NOMO-1 treated with dmso at 0.1 percent for 144 hours (cell line): Measurements from ENCODE around the gene KRTAP12-1.
"Not testable (repeated sequence)": the region's sequence is repeated elsewhere in the genome, so short reads cannot be mapped to it uniquely, and the experiment has no call there.

Experiments
- DNase-seq: peaks from one replicate; lab custom pipeline; 2025; ENCODE audit not compliant: unreplicated experiment; lab: John Stamatoyannopoulos, UW

KRTAP12-1 gene

GRCh38 chr21:44670642-44671432 is 11.1 kb downstream of the KRTAP12-1 start:
- DNase-seq, result no peak

- DNase-seq, result no peak
These were observed 14.4 kb downstream of the KRTAP12-1 start for GRCh38 chr21:44667612-44668011.

GRCh38 chr21:44666401-44667320 is 15.3 kb downstream of the KRTAP12-1 start, which contains the start of gene KRTAP12-2:
TSS of gene KRTAP12-2 (minus strand) at chr21:44666927. CDS start at chr21:44666886, 41 bp downstream.
- no peak for DNase-seq

- DNase-seq, result no peak
These were observed 17.3 kb downstream of the KRTAP12-1 start for GRCh38 chr21:44664691-44665090.

- DNase-seq, result not testable (repeated sequence)
These were observed 20.4 kb downstream of the KRTAP12-1 start for GRCh38 chr21:44661567-44661966.

GRCh38 chr21:44658913-44659595 is 22.9 kb downstream of the KRTAP12-1 start:
- no peak for DNase-seq

- DNase-seq, result no peak
These were observed 23.4 kb downstream of the KRTAP12-1 start for GRCh38 chr21:44658541-44658910.

DNA sequence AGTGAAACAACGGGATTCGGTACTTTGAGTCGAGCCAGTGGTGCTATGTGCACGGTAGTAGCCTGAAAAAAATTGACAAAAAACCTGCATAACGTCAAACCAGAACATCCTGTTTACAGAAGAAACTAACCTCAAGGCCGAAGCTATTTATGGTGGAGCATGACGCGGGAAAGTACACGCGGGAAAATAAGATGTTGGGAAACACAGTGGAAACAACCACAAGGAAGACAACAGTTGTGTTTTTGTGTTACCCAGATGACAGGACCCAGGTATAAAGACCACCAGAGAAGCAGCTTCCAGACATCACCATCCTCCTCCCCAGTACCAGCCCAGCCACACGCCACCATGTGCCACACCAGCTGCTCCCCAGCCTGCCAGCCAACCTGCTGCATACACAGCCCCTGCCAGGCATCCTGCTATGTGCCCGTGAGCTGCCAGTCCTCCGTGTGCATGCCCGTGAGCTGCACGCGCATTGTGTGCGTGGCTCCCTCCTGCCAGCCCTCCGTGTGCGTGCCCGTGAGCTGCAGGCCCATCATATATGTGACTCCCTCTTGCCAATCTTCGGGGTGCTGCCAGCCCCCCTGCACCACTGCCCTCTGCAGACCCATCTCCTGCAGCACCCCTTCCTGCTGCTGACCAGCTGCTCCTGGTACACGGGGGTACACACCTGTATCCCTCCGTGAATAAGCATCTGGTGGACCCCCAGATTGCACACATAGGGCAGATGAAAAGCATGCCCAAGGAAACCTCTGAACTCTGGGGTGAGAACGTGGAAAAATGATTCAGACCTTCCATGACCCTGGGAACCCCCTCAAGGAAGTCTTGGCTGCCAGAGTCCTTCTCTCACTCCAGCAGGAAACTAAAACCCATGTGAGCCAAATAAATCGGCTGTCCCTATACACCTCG is 24.1 kb downstream of the KRTAP12-1 start, which contains the start of gene KRTAP12-3:
TSS of gene KRTAP12-3 (plus strand) at position 298 of the 906 bp plus-strand sequence. CDS start at position 346, 48 bp downstream.
- DNase-seq, result no peak

DNA sequence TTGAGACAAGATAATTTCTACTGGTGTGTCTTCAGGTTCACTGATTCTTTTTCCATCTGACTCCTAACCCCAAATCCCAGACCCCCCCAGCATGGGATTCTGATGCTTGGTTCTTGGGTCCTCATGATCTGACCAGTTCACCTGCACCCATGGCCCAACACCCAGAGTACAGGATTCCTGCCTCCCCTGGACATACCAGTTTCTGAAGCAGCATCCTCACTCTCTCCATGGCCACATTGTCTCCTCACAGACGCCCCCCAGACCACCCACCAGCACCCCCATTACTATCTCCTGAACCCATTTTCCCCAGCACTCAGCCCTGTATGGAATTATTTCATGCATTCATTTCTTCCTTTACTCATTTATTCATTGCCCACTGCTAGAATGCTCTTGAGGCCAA is 25.1 kb downstream of the KRTAP12-1 start:
- DNase-seq, result no peak

DNA sequence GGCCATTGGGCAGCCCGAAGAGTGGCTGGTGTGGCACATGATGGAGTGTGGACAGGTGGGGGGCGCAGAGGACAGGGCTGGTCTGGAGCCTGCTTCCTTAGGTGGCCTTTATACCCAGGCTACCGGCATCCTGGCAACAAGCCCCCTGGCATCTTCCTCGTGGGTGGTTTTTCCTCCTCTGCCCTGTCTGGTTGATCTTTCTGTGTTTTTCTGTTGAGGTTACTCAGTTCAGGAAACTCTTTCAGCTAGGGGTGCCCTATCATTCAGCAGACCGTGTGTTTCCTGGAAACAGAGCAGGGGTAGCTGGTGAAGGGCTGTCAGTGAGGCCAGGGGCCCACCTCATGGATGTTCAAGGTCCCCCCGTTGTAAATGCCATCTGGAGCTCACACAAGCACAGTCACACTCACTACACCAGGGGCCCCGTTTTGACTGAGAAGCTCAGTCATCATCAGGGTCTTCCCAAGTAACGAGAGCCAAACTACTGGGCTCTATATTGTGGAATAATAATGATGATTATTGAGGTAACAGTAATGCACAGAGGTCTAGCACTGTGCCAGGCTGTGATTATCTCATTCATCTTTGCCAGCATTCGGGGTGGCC is 27.3 kb downstream of the KRTAP12-1 start, which contains the start of gene KRTAP12-4:
TSS of gene KRTAP12-4 (minus strand) at position 84 of the 600 bp plus-strand sequence. CDS start at position 39, 45 bp downstream.
- DNase-seq, result no peak

DNA sequence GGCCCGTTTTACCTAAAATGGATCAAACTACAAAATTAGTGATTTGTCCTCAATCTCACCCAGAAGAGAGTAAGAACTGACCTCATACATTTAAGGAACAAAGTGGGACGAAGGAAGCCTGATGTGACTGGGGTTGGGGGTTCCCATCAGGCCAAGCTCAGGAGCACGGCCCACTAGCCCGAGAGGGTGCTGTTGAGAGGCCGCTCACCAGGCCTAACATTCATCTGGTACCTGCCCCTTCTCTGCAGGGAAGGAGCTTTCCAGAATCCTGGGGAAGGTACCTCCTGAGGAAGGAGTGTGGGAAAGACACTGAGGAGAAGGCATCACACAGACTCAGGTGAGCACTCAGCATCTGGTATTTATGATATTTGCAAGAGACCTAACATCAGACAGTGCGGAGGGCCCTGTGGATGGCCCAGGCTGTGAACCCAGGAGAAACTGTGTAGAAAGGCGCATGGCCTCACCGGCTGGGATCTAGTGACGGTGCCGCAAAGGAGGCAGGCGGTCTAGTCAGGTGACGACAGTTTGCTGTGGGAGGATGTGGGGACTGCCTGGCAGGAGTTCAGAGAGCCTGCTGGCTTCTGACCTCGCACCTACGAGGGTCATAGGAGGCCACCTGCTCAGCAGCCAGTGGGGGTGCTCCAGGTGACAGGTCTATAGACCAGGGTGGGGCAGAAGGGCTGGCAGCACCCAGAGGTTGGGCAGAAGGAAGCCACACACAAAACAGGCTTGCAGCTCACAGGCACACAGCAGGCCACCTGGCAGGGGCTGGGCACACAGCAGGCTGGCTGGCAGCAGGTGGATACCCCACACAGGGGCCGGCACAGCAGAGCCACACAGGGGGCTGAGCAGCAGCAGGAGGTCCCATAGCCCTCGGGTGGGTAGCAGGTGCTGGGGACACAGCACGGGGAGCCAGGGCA is 28.0 kb downstream of the KRTAP12-1 start:
- DNase-seq, result no peak

DNA sequence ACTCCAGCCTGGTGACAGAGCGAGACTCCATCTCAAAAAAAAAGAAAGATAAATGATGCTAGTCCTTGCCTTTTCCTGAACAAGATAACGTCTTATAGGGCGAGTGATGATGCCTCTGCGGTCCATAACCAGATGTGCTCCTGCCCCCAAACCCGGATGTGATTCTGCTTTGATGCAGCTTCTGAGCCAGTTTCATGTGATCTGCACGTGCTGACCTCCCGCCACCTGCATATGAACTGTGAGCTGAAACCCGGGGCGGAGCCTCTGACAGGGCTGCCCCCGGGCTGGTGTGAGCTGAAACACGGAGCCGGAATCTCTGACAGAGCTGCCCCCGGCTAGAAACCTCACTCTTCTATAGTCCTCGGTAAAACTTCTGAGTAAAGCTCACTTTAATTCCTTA is 28.8 kb downstream of the KRTAP12-1 start:
- DNase-seq, result no peak

DNA sequence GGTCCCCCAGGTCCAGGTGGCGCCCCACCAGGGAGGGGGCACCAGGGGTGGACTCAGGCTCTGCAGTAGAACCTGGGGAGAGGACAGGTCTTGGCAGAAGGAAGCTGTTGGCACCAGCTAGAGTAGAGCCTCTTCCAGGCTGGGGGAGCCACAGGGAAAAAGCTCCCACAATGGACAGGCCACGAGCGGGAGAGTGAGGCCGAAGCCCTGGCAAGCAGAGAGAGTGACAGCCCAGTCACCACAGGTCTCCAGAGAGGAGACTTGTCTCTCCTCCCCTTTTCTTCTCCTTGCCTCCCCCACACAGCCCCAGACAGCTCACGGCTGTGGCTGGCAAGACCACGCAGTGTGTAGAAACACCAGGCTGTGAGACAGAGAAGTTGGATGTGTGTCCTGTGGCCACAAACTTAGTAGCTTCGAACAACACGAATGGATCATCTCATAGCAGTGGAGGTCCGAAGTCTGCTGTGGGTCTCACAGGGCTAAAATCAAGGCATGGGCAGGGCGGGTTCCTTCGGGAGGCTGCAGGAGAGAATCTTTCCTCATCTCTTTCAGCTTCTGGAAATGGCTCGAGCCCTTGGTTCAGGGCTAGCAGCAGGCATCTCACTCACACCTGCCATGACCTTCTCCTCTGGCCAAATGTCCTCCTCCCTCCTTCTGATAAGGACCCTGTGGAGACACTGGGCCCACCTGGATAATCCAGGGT is 30.8 kb downstream of the KRTAP12-1 start:
- DNase-seq, result no peak

- no peak for DNase-seq
These were observed 31.5 kb downstream of the KRTAP12-1 start for GRCh38 chr21:44650265-44650972.

DNA sequence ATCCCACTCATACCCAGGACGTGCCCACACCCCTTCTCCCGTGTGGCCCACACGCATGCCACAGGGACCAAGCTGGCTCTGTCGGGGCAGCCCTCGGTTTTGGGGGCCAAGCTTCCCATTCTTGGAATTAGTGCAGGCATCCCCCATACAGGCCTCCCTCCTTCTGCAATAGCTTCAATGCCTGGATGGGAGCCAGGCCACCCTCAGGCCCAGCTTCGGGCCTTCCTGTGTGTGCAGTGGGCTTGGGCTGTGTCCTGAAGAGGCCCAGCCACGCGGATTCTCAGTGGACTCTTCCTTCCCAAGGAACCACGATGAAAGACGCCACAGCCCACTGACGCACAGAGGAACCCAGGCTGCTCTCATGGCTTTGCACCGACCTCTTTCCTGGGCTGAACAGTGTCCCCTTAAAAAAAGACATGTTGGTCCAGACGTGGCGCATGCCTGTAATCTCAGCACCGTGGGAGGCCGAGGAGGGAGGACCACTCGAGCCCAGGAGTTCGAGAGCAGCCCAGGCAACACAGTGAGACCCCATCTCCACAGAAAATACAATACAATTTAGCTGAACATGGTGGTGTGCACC is 32.4 kb downstream of the KRTAP12-1 start:
- no peak for DNase-seq

DNA sequence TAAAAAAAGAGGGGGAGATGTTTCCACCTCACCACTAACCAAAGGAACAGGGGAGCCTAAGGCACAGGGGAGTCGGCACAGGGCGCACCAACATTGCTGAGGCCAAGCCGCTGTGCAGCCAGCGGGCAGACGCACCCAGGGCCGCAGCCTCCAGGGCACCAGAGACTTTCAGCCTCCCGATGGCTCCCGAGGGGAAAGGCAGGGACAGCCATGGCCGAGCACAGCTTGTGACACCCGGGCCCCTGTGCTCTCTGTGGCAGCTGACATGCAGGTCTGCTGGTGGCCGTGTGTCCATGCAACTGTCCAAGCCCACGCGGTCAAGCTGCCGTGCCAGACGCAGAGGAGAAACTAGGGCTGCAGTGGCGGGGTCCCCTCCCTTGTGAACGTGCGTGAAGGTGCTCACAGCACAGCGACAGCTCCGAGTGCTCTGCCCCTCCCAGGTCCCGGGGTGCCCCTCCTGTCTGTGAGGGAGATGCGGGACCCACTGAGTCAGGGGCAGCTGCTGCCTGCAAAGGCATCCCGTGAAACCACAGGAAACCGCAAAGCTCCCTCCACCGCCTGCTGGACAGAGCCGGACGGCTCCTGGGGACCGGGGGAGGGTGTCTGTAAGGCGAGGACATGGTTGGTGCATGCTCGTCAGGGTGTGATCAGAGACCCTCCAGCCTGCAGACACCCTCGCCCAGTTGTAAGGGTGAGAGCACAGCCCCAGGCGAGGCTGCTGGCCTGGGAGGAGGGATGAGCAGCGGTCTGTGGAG is 33.2 kb downstream of the KRTAP12-1 start:
- no peak for DNase-seq
